Suprapubic skin (tissue), 4 donors: Measurements from ENCODE around the gene NEUROG1. TPM values are rescaled to one million over a fixed set of nuclear protein-coding genes. Genes with fewer than 3 reads are reported as not detected.
"Not testable (repeated sequence)": the region's sequence is repeated elsewhere in the genome, so short reads cannot be mapped to it uniquely, and the experiment has no call there.

Source experiments
- DNase-seq, 2 donors: peaks; one replicate each; pipeline ENCODE4 v3.0.0-alpha.2; 2019; ENCODE audit warnings: low spot score in 2 of 2
- H3K27ac ChIP-seq: fragments of 200-600 bp; sonication (generic); one replicate; pipeline ENCODE4 v1.5.1; 2019
- H3K27me3 ChIP-seq: fragments of 200-600 bp; sonication (generic); one replicate; pipeline ENCODE4 v1.5.1; 2019
- H3K36me3 ChIP-seq: fragments of 200-600 bp; sonication (generic); one replicate; pipeline ENCODE4 v1.5.1; 2019
- H3K4me1 ChIP-seq: fragments of 200-600 bp; sonication (generic); one replicate; pipeline ENCODE4 v1.5.1; 2019
- H3K4me3 ChIP-seq: fragments of 200-600 bp; sonication (generic); one replicate; pipeline ENCODE4 v1.5.1; 2019; ENCODE audit warnings: mild to moderate bottlenecking
- H3K9me3 ChIP-seq: fragments of 200-600 bp; sonication (generic); one replicate; pipeline ENCODE4 v1.5.1; 2019
- EP300 ChIP-seq: sonication (generic); formaldehyde crosslinking; IDR thresholded peaks from one replicate; pipeline ENCODE4 v1.6.1; 2017; ENCODE audit warnings: antibody characterized with exemption
- POLR2A ChIP-seq, 2 donors: fragments of 450-650 bp; IDR thresholded peaks; one replicate each; pipeline ENCODE4 v1.6.1; 2017; ENCODE audit warnings: antibody characterized with exemption in 2 of 2, mild to moderate bottlenecking in 2 of 2, moderate library complexity in 2 of 2
- POLR2AphosphoS5 ChIP-seq, 3 donors: sonication (generic); formaldehyde crosslinking; IDR thresholded peaks; one replicate each; pipeline ENCODE4 v1.6.1; 2017; ENCODE audit warnings: antibody characterized with exemption in 3 of 3
- WGBS: methylation state at CpG from one replicate; pipeline ENCODE4 v1.1.5; 2018; 5-methylcytosine and 5-hydroxymethylcytosine counted together
- total RNA-seq, 4 donors: library from RNA; depleted of rRNA; stranded (reverse); fragments of >200 nt; gene quantifications; one replicate each; pipeline ENCODE4 v1.1.0, GENCODE V29; 2016
- TF ChIP-seq, protein P1 (sequence below), 2 donors: fragments of 200-600 bp in 1 of 2; fragments of 450-650 bp in 1 of 2; sonication (generic) in 1 of 2; IDR thresholded peaks; one replicate each; pipeline ENCODE4 v1.5.1; 2016 to 2019; ENCODE audit warnings: antibody characterized with exemption in 2 of 2, mild to moderate bottlenecking in 1 of 2, moderate library complexity in 1 of 2

Gene NEUROG1
- total RNA-seq, 4 donors from 2014 or later, result not detected

- Histone ChIP-seq H3K27ac (no peak overlapping the region), H3K36me3 (no peaks in the 10 kb centered on the region), H3K4me1 (peaks cover 11% of the 10 kb centered on the region), H3K4me3 (no peak overlapping the region), H3K9me3 (no peaks in the 10 kb centered on the region), H3K27me3 (peaks cover 5% of the 10 kb centered on the region)
- 76% methylated on average over 8 of the region's 8 CpGs for WGBS
- no peak for DNase-seq
- TF ChIP-seq POLR2A (IDR thresholded peaks at IDR 0.05) (no peak), POLR2AphosphoS5 (IDR thresholded peaks at IDR 0.05) (no peak), EP300 (no peak)
- TF ChIP-seq, protein P1, sequence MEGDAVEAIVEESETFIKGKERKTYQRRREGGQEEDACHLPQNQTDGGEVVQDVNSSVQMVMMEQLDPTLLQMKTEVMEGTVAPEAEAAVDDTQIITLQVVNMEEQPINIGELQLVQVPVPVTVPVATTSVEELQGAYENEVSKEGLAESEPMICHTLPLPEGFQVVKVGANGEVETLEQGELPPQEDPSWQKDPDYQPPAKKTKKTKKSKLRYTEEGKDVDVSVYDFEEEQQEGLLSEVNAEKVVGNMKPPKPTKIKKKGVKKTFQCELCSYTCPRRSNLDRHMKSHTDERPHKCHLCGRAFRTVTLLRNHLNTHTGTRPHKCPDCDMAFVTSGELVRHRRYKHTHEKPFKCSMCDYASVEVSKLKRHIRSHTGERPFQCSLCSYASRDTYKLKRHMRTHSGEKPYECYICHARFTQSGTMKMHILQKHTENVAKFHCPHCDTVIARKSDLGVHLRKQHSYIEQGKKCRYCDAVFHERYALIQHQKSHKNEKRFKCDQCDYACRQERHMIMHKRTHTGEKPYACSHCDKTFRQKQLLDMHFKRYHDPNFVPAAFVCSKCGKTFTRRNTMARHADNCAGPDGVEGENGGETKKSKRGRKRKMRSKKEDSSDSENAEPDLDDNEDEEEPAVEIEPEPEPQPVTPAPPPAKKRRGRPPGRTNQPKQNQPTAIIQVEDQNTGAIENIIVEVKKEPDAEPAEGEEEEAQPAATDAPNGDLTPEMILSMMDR (IDR thresholded peaks at IDR 0.05), result no peak
These were observed 32.8 kb downstream of the NEUROG1 start for GRCh38 chr5:135502836-135503520.

DNA sequence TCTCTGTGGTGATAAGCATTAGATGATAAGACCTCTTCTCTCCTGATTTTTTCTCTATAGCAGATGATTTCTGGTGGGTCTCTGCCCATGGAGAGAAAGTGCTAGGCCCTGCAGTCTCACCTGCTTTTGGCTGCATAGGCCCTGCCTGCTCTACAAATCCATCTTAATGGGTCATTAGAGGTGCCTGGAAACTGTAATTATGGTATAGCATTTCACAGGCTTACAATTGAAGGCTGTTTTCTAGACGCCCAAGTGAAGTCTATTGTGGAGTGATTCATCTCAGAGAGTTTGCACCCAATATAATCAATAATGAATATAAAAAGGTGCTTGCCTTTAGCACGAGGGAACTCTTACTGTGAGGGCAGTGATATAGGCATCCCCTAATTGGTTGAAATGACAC lies 33.8 kb downstream of the NEUROG1 start:
- Histone ChIP-seq H3K27ac (no peak overlapping the region), H3K27me3 (peaks cover 5% of the 10 kb centered on the region), H3K4me3 (no peak overlapping the region), H3K4me1 (peaks cover 16% of the 10 kb centered on the region), H3K9me3 (no peaks in the 10 kb centered on the region), H3K36me3 (no peaks in the 10 kb centered on the region)
- TF ChIP-seq, protein P1 (IDR thresholded peaks at IDR 0.05), result no peak
- TF ChIP-seq POLR2AphosphoS5 (IDR thresholded peaks at IDR 0.05) (no peak), EP300 (no peak), POLR2A (IDR thresholded peaks at IDR 0.05) (no peak)
- 79% methylated on average over 2 of the region's 2 CpGs for WGBS
- DNase-seq, result no peak

DNA sequence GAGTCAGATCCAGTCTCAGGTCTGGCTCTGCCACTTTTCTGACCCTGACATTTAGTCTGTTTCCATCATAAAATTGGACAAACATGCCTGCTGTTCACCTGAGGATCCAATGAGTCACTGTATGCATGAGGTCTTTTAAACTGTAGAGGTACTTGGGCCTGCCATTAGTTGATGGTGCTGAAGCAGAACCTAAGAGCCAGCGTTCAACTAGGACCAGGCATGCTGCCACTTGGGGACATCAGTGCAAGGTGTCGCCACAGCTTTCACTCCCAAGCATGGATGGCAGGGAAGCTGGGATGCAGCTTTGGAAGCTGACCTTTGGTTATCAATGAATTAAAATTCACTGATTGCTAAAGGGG lies 37.1 kb downstream of the NEUROG1 start:
- Histone ChIP-seq H3K4me1 (peaks cover 29% of the 10 kb centered on the region), H3K4me3 (no peak overlapping the region), H3K27me3 (no peaks in the 10 kb centered on the region), H3K9me3 (no peaks in the 10 kb centered on the region), H3K27ac (no peak overlapping the region), H3K36me3 (no peaks in the 10 kb centered on the region)
- WGBS, result 56% methylated on average over 2 of the region's 2 CpGs
- TF ChIP-seq, protein P1 (IDR thresholded peaks at IDR 0.05), result no peak
- no peak for TF ChIP-seq EP300
- TF ChIP-seq POLR2AphosphoS5 (IDR thresholded peaks at IDR 0.05), result no peak
- no peak for TF ChIP-seq POLR2A (IDR thresholded peaks at IDR 0.05)
- DNase-seq, result no peak

DNA sequence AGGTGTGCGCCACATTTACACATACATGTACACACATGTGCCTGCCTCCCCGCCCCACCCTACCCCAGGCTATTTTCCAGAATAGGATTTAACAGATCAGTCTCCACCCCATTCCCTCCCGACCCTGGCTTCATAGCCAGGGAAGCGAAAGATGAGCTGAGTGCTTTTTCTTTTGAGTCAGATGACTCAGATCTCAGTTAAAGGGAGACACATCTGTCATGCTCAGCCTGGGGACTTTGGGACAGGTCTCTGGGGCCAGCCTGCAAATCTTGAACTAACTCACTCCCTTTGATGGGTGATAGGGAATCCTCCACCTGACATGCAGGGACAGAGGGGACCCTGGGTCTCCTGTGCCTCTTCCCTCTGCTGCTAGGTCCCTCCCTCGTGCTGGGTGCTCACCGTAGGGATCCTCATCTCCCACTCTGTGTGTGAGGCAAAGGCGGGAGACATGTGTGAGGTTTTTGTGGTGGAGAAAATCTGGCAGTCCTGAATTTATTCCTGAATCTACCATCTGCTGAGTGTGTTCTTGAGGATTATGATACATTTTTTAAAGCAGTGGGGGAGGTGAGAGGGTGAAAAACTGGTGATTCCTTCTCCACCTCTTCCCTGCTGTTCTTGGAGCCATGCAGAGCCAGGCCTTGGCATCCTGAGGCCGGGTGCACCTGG lies 37.7 kb downstream of the NEUROG1 start:
- Histone ChIP-seq H3K27me3 (no peaks in the 10 kb centered on the region), H3K9me3 (no peaks in the 10 kb centered on the region), H3K4me3 (no peak overlapping the region), H3K36me3 (no peaks in the 10 kb centered on the region), H3K27ac (no peak overlapping the region), H3K4me1 (peaks cover 34% of the 10 kb centered on the region)
- WGBS, result 44% methylated on average over 8 of the region's 8 CpGs
- TF ChIP-seq POLR2AphosphoS5 (IDR thresholded peaks at IDR 0.05) (no peak), EP300 (no peak)
- DNase-seq, result no peak

- 86% methylated on average over 4 of the region's 4 CpGs for WGBS
- not testable (repeated sequence) for H3K9me3 ChIP-seq, DNase-seq, H3K4me3 ChIP-seq, H3K36me3 ChIP-seq, H3K27ac ChIP-seq
- Histone ChIP-seq H3K4me1 (peaks cover 51% of the 10 kb centered on the region), H3K27me3 (peaks cover 12% of the 10 kb centered on the region)
These were observed 40.2 kb downstream of the NEUROG1 start for GRCh38 chr5:135495531-135495930.

- no peak for DNase-seq
- TF ChIP-seq, protein P1 (IDR thresholded peaks at IDR 0.05), result no peak
- TF ChIP-seq EP300 (no peak), POLR2AphosphoS5 (IDR thresholded peaks at IDR 0.05) (no peak), POLR2A (IDR thresholded peaks at IDR 0.05) (no peak)
- H3K27ac ChIP-seq, result peak overlapping the region; percentile 53
- no peaks in the 10 kb centered on the region for H3K9me3 ChIP-seq
- peaks cover 62% of the 10 kb centered on the region for H3K4me1 ChIP-seq
- 77% methylated on average over 5 of the region's 5 CpGs for WGBS
- no peaks in the 10 kb centered on the region for H3K36me3 ChIP-seq
- H3K27me3 ChIP-seq, result peaks cover 25% of the 10 kb centered on the region
- no peak overlapping the region for H3K4me3 ChIP-seq
These were observed 41.6 kb downstream of the NEUROG1 start for GRCh38 chr5:135494196-135494595.
